Measurements from ENCODE around the gene PARP4.

DNA sequence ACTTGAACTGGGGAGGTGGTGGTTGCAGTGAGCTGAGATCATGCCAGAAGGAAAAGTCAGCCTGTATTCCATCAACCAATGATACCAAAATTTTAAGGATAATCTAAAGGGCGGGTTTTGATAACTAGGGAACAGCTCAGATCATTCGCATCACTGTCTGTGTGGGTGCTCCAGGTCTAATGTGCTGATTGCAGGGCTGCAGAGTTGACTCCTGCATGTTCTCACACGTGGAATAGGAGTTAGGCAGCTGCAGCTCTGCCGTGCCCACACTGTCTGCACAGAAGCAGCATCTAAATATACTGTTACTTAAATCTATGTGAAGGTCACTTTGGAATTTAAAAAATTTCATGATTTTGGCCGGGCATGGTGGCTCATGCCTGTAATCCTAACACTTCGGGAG, 4.3 kb upstream of the PARP4 start:
- TF ChIP-seq CTCF (IDR thresholded peaks at IDR 0.05) (no peak), POLR2AphosphoS5 (IDR thresholded peaks at IDR 0.05) (no peak)
